Measurements from ENCODE around the gene COIL.

COIL gene

GRCh38 chr17:56913353-56913866, 47.4 kb downstream of the COIL start:
- TF ChIP-seq POLR2A (IDR thresholded peaks at IDR 0.05; ENCODE audit: extremely low read depth, insufficient read length): no peak
- no peak for DNase-seq (ENCODE audit: low read depth)
- peak overlapping the region; percentile 91 for H3K4me3 ChIP-seq (ENCODE audit: low read depth, low read length)

- no peak for DNase-seq (ENCODE audit: low read depth)
- TF ChIP-seq CTCF (IDR thresholded peaks at IDR 0.05; ENCODE audit: low read depth, low read length) (no peak), MAX (IDR thresholded peaks at IDR 0.05; ENCODE audit: low read depth, low read length) (no peak), MYC (IDR thresholded peaks at IDR 0.05; ENCODE audit: low read depth, low read length) (no peak)
- H3K4me3 ChIP-seq (ENCODE audit: low read depth, low read length): peak overlapping the region; percentile 91
Observed at GRCh38 chr17:56913000-56913311, 47.9 kb downstream of the COIL start.

GRCh38 chr17:56912105-56912999, 48.5 kb downstream of the COIL start:
- H3K4me3 ChIP-seq (ENCODE audit: low read depth, low read length): peak overlapping the region; percentile 91
- peak; percentile 19 for DNase-seq (ENCODE audit: low read depth)
- TF ChIP-seq MAX (IDR thresholded peaks at IDR 0.05; ENCODE audit: low read depth, low read length): no peak
- TF ChIP-seq MYC (IDR thresholded peaks at IDR 0.05; ENCODE audit: low read depth, low read length): no peak
- TF ChIP-seq POLR2A (IDR thresholded peaks at IDR 0.05; ENCODE audit: extremely low read depth, insufficient read length): no peak
- TF ChIP-seq CTCF (IDR thresholded peaks at IDR 0.05; ENCODE audit: low read depth, low read length): no peak

DNA sequence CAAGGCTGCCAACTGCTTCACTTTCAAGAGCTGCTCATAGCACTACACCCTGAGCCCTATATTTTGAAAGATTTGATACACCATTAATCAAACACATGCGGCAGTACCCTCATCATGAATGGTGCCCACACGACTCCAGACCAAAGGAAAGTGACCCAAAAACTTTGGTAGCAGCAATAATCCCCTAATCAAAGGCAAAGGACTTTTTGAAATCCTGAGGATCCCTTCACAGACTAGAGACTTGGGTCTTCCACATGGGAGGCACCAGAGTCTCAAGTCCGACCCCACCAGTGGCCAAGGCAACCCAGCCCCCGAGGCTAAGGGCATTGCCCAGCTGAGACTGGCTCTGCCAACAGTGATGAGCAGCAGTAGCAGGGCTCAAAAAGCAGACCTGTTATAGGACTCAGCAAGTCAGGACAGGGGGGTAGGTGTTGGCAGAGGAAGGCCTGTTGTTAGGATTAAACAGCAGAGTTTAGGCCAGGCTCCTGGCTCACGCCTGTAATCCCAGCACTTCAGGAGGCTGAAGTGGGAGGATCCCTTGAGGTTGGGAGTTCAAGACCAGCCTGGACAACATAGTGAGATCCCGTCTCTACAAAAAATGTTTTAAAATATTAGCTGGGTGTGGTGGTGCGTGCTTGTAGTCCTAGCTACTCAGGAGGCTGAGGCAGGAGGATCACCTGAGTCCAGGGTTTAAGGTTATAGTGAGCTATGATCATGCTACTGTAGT, 50.2 kb downstream of the COIL start:
- TF ChIP-seq MAX (IDR thresholded peaks at IDR 0.05; ENCODE audit: low read depth, low read length) (no peak), MYC (IDR thresholded peaks at IDR 0.05; ENCODE audit: low read depth, low read length) (no peak), CTCF (IDR thresholded peaks at IDR 0.05; ENCODE audit: low read depth, low read length) (no peak), POLR2A (IDR thresholded peaks at IDR 0.05; ENCODE audit: extremely low read depth, insufficient read length) (no peak)
- no peak for DNase-seq (ENCODE audit: low read depth)
- H3K4me3 ChIP-seq (ENCODE audit: low read depth, low read length): peak overlapping the region; percentile 44

DNA sequence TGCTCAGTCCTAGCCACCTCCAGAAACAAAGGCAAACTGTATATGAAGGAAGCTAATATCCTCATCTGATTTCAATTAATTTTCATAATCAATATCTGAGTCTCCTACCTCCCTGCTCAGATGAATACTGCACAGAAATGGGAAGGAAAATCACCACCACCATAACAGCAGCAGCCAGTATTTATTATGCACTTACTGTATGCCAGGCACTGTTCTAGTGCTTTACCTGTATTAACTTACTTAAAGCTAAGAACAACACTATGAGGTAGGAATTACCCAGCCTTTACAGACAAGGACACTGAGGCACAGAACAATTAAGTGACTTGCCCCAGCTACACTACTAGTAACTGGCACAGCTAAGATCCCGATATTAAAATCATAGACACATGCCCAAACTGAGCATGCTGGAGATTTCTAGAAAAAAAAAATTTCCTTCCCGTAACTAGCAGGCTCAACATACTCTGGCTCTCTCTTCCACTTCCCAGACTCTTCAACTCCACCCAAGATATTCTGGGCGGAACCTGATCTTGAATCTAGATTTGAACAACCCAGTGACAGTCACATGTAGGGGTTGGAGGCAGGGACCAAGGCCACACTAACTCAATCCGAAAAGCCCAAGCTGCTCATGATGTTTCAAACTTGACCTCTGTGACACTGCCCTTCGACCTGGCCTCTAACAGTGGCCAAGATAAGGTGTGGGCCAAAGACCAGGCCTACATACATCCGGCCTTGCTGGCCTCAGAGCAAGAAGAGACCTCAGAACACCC, 50.9 kb downstream of the COIL start:
- DNase-seq (ENCODE audit: low read depth): no peak
- peak overlapping the region; percentile 44 for H3K4me3 ChIP-seq (ENCODE audit: low read depth, low read length)
- TF ChIP-seq MYC (IDR thresholded peaks at IDR 0.05; ENCODE audit: low read depth, low read length) (no peak), MAX (IDR thresholded peaks at IDR 0.05; ENCODE audit: low read depth, low read length) (no peak), CTCF (IDR thresholded peaks at IDR 0.05; ENCODE audit: low read depth, low read length) (no peak)

Data from NB4 (cell line).